Fibroblast of villous mesenchyme (primary cell): ENCODE results near the gene G3BP2. TPM values are rescaled to one million over a fixed set of nuclear protein-coding genes. Genes with fewer than 3 reads are reported as not detected.
A peak's percentile ranks its signal among the peaks of the same experiment; 100 is the strongest.

Experiments used
- DNase-seq: peaks from one replicate; pipeline ENCODE4 v3.0.0-alpha.2; 2010; ENCODE audit warnings: low read depth
- H3K4me3 ChIP-seq: 2 replicates; pipeline ENCODE4 v1.5.1; 2011; ENCODE audit warnings: low read depth, mild to moderate bottlenecking, low read length
- total RNA-seq: library from RNA; depleted of rRNA; stranded (reverse); fragments of >200 nt; gene quantifications from 2 replicates; pipeline ENCODE4 v1.2.3, GENCODE V29; 2012
- TF ChIP-seq, protein P1 (sequence below): IDR thresholded peaks from 2 replicates; pipeline ENCODE4 v1.5.1; 2012; ENCODE audit warnings: low read depth, mild to moderate bottlenecking, low read length; ENCODE audit not compliant: insufficient read depth

G3BP2 gene
- total RNA-seq, 1 donor, result 209 TPM

DNA sequence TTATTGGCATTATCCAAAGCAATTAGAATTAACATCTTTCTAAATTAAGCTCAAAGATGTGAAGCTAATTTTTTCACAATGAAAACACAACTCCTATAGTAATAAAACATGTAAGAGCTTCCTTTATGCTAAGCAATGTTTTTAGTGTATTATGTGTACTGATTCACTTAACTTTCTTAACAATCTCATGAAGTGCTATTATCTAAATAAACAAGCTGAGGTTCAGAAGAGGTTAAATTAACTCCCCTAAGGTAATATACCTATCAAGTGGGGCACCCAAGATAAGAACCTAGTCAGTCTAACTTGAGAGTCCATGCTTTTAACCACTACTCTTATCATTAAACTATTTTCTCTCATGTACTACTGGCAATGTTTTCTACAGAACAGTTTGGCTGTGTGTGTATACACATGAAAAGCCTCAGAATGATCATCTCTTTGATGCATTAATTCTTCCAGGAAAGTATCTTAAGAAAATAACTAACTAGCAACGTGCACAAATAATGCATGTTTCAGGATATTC is 13.6 kb downstream of the G3BP2 start:
- no peak for DNase-seq
- TF ChIP-seq, protein P1, sequence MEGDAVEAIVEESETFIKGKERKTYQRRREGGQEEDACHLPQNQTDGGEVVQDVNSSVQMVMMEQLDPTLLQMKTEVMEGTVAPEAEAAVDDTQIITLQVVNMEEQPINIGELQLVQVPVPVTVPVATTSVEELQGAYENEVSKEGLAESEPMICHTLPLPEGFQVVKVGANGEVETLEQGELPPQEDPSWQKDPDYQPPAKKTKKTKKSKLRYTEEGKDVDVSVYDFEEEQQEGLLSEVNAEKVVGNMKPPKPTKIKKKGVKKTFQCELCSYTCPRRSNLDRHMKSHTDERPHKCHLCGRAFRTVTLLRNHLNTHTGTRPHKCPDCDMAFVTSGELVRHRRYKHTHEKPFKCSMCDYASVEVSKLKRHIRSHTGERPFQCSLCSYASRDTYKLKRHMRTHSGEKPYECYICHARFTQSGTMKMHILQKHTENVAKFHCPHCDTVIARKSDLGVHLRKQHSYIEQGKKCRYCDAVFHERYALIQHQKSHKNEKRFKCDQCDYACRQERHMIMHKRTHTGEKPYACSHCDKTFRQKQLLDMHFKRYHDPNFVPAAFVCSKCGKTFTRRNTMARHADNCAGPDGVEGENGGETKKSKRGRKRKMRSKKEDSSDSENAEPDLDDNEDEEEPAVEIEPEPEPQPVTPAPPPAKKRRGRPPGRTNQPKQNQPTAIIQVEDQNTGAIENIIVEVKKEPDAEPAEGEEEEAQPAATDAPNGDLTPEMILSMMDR, result no peak
- no peak overlapping the region for H3K4me3 ChIP-seq

DNA sequence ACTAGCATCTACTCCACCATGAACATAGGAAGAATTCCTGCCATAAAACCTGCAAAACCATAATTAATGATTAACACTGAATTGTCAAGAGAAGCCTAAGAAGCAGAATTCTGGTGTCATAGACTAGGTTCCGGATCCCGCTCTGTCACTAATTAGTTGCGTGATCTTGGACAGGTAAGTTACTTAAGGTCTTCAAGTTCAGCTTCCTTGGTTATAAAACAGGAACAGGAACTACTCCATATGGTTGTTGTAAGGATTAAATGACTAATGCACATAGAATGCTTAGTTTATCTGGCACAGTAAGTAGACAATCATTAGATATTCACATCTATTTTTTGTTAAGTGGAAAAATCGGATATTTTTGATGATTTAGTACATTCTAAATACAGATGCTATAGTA is 14.3 kb downstream of the G3BP2 start:
- peak; percentile 54 for DNase-seq

DNA sequence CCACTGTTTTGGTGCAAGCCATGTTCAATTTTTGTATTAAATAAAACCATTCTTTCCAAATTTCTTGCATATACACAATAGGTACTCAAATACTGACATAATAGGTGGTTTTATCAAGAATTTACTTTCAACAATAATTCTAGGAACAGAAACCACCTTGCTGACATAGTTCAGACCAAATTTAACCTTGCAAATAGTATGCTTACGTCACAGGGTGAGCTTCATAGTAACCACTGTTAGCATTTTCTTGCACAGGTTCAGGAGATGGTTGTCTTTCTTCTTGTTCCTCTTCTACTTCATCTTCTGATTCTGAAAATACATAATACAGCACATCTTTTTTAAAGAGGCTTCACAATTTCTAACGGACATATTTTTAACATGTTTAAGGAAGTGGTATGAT is 17.6 kb downstream of the G3BP2 start:
- TF ChIP-seq, protein P1, result no peak
- no peak for DNase-seq
- no peak overlapping the region for H3K4me3 ChIP-seq

More for the DNA sequence above, 14.3 kb downstream of the G3BP2 start:
- TF ChIP-seq, protein P1, result no peak
- no peak overlapping the region for H3K4me3 ChIP-seq

DNA sequence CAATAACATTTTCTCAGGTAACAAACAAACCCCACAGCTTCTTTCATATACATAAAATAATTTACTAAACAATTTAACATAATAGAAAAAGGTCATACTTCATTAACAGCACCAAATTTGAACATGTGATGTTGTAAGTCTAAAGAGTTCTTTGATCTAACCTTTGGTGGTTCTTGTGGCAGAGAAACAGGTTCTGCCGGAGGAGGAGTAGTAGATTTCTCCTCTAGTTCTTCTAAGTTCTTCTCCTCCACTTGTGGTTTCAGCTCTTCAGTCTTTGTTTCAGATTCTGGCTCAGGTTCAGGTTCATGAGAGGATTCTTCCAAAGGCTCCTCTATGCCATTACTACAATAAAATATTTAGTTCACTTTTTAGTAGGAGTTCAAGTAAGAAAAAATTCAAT is 18.3 kb downstream of the G3BP2 start:
- H3K4me3 ChIP-seq, result no peak overlapping the region
- DNase-seq, result no peak
- TF ChIP-seq, protein P1, result no peak

DNA sequence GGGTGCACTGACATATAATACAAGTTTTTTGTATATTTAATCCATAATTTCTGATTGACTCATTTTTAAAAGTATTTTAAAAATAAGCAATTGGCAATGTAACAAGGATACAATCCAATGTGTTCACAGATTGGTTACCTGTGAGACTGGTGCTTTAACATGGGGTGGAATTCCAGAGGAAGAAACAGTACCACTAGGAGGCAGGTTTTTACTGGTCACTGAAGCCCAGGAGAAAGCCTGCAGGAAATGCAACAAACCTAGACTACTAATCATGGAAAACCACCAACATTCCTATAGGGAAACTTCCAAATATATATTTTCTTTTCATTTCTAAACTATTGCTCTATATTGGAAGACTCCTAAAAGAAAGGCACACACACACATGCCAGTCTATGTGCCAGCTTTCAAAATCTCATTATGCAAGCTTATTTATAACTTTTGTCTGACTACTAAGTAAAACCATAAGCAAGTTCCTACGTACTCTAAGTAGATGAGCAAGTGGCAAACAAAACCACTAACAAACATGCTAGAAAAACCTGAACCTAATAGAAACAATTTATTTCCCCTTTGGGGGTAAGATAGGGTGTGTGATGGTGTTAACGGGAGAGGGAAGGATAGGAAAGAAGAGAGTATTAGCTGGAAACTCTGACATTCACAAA is 19.2 kb downstream of the G3BP2 start:
- H3K4me3 ChIP-seq, result no peak overlapping the region
- TF ChIP-seq, protein P1, result peak; percentile 59
- peak; percentile 45 for DNase-seq

DNA sequence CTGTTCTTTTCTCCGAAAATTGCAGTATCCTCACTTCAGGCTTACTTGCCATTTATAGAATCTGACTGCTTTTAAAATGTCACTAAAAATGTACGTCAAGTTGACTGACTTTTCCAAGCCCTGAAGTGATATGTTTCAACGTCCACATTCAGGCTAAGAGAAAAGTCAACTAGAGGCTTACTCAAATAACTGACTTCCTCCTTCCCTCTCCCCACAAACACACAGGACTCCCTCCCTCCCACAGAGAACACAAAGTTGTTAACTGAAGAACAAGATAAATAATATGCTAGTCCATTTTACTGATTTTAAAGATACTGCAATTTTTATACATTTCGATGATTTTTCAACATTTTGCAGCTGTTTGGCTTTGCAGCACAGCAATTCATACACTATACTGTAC is 29.1 kb downstream of the G3BP2 start:
- H3K4me3 ChIP-seq, result no peak overlapping the region
- TF ChIP-seq, protein P1, result no peak
- DNase-seq, result no peak

DNA sequence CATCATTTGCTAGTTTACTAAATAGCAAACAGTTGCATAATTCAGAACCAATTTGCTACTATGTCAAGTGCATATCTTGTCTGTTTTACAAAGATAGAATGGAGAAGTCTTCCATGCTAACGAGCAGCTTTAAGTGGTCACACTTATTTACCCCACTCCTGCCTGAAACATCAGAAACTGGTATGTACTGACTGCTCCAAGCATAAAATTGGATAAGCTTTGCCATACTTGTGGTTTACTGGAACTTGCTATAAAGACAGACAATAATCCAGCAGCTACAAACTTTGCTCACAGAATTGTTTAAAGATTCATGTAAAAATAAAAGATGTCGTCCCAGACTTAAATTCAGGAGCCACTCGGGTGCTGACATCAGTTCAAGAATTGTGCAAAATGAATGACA is 29.6 kb downstream of the G3BP2 start:
- DNase-seq, result peak; percentile 50
- H3K4me3 ChIP-seq, result no peak overlapping the region
- TF ChIP-seq, protein P1, result no peak
